GM18519 (cell line): ENCODE data around the gene C10orf67.
A peak's percentile ranks its signal among the peaks of the same experiment; 100 is the strongest.
"Not testable (repeated sequence)": the region's sequence is repeated elsewhere in the genome, so short reads cannot be mapped to it uniquely, and the experiment has no call there.

ENCODE experiments used
- ATAC-seq: cut with Tn5 transposase; IDR thresholded peaks from one replicate; pipeline ENCODE4 v1.9.1; 2021; ENCODE audit warnings: mild to moderate bottlenecking, moderate library complexity; ENCODE audit not compliant: unreplicated experiment, low FRiP score

The C10orf67 gene

GRCh38 chr10:23326544-23327307, 17.9 kb downstream of the C10orf67 start:
- no peak for ATAC-seq

GRCh38 chr10:23325132-23325531, 19.5 kb downstream of the C10orf67 start:
- peak; percentile 73 for ATAC-seq

GRCh38 chr10:23324351-23324750, 20.2 kb downstream of the C10orf67 start:
- no peak for ATAC-seq

- ATAC-seq = no peak
Observed at GRCh38 chr10:23322082-23322481, 22.5 kb downstream of the C10orf67 start.

- ATAC-seq = no peak
Observed at GRCh38 chr10:23319835-23320234, 24.8 kb downstream of the C10orf67 start.

- no peak for ATAC-seq
Observed at GRCh38 chr10:23318359-23318758, 26.2 kb downstream of the C10orf67 start.

GRCh38 chr10:23317416-23317815, 27.2 kb downstream of the C10orf67 start:
- ATAC-seq = no peak

- ATAC-seq = no peak
Observed at GRCh38 chr10:23316406-23316805, 28.2 kb downstream of the C10orf67 start.

GRCh38 chr10:23315966-23316365, 28.6 kb downstream of the C10orf67 start:
- ATAC-seq = no peak

GRCh38 chr10:23314835-23315239, 29.8 kb downstream of the C10orf67 start:
- no peak for ATAC-seq

- ATAC-seq = no peak
Observed at GRCh38 chr10:23311034-23311433, 33.6 kb downstream of the C10orf67 start.

GRCh38 chr10:23310404-23310803, 34.2 kb downstream of the C10orf67 start:
- no peak for ATAC-seq

- ATAC-seq = not testable (repeated sequence)
Observed at GRCh38 chr10:23299961-23300360, 44.6 kb downstream of the C10orf67 start.

- no peak for ATAC-seq
Observed at GRCh38 chr10:23294638-23295247, 49.9 kb downstream of the C10orf67 start.

- no peak for ATAC-seq
Observed at GRCh38 chr10:23293973-23294590, 50.5 kb downstream of the C10orf67 start.

- peak; percentile 96 for ATAC-seq
Observed at GRCh38 chr10:23293145-23293724, 51.4 kb downstream of the C10orf67 start.

GRCh38 chr10:23291551-23292334, 52.9 kb downstream of the C10orf67 start:
- no peak for ATAC-seq

GRCh38 chr10:23284674-23285335, 59.8 kb downstream of the C10orf67 start:
- no peak for ATAC-seq

- no peak for ATAC-seq
Observed at GRCh38 chr10:23284155-23284554, 60.4 kb downstream of the C10orf67 start.

- no peak for ATAC-seq
Observed at GRCh38 chr10:23283680-23284079, 60.9 kb downstream of the C10orf67 start.
